ENCODE measurements around the gene CLDN18. TPM values are rescaled to one million over a fixed set of nuclear protein-coding genes. Genes with fewer than 3 reads are reported as not detected.

The CLDN18 gene
- total and polyA plus RNA-seq, 2 of the 8 experiments (the other 6 are each of a cell fraction or from before 2014, with no cell fraction given): not detected

- Histone ChIP-seq H3K14ac (ENCODE audit: insufficient read length) (no peak overlapping the region), H2AK5ac (ENCODE audit: low read depth, low read length) (no peak overlapping the region), H4K20me1 (replicated peaks in 1 of 2; ENCODE audit: control insufficient read depth in 1 of 2, insufficient read depth in 2 of 2, low read length in 2 of 2) (no peaks in the 10 kb centered on the region), H3K9me3 (ENCODE audit: insufficient read depth in 2 of 2, low read depth in 1 of 2, low read length in 1 of 2) (no peaks in the 10 kb centered on the region), H3K56ac (replicated peaks; ENCODE audit: insufficient read length, low read depth, low read length) (no peak overlapping the region), H3K27me3 (replicated peaks in 1 of 4; ENCODE audit: control insufficient read depth in 3 of 4, extremely low read depth in 1 of 4, insufficient read depth in 3 of 4, low read length in 3 of 4) (no peaks in the 10 kb centered on the region), H3K4me2 (ENCODE audit: insufficient read depth in 1 of 2, low read depth in 2 of 2, low read length in 2 of 2) (no peak overlapping the region), H2BK120ac (replicated peaks; ENCODE audit: low read depth, low read length) (no peak overlapping the region), H3K27ac (ENCODE audit: low read depth, low read length) (no peak overlapping the region), H2BK5ac (ENCODE audit: low read depth, low read length) (no peak overlapping the region), H3K9ac (replicated peaks in 1 of 4; ENCODE audit: extremely low read depth in 1 of 4, low read depth in 3 of 4, low read length in 3 of 4) (no peak overlapping the region), H3K4ac (replicated peaks; ENCODE audit: insufficient read length, low read depth, low read length) (no peak overlapping the region), H3K36me3 (ENCODE audit: control insufficient read depth in 2 of 4, insufficient read depth in 4 of 4, low read length in 3 of 4) (no peaks in the 10 kb centered on the region), H2AFZ (ENCODE audit: low read length) (no peak overlapping the region), H3K79me1 (ENCODE audit: low read depth, low read length) (no peaks in the 10 kb centered on the region), H4K8ac (ENCODE audit: extremely low read depth, insufficient read depth, low read length) (no peak overlapping the region), H3K18ac (ENCODE audit: extremely low read depth, low read length) (no peak overlapping the region), H2BK15ac (ENCODE audit: low read length) (no peak overlapping the region), H3K23ac (ENCODE audit: insufficient read length) (no peak overlapping the region), H3K23me2 (ENCODE audit: low read depth, low read length) (no peaks in the 10 kb centered on the region), H4K5ac (ENCODE audit: insufficient read length, low read depth, low read length) (no peak overlapping the region), H2BK12ac (ENCODE audit: low read depth, low read length) (no peak overlapping the region), H3K4me1 (replicated peaks in 1 of 4; ENCODE audit: control insufficient read depth in 3 of 4, insufficient read depth in 4 of 4, low read length in 3 of 4) (no peaks in the 10 kb centered on the region), H4K91ac (replicated peaks; ENCODE audit: insufficient read length, low read length) (no peak overlapping the region), H2BK20ac (ENCODE audit: low read length) (no peak overlapping the region), H3K79me2 (ENCODE audit: control insufficient read depth in 1 of 2, insufficient read depth in 2 of 2, low read length in 2 of 2) (no peaks in the 10 kb centered on the region), H3K4me3 (ENCODE audit: extremely low read depth in 1 of 4, insufficient read depth in 2 of 4, low read depth in 3 of 4, low read length in 4 of 4) (no peak overlapping the region)
- ChIA-PET CTCF (ENCODE audit: partially characterized antibody) (interaction anchor here (2.2 kb wide), 1 partner anchor 46 kb away, joined by 10 read pairs; no protein-coding TSS in a partner anchor), POLR2A (ENCODE audit: partially characterized antibody) (no interaction called here)
- FAIRE-seq: no peak
- DNase-seq (ENCODE audit: low read depth in 1 of 2, low spot score in 2 of 2): no peak
- TF ChIP-seq CHD1 (IDR thresholded peaks at IDR 0.05; ENCODE audit: low read depth, low read length): no peak
- no peak for TF ChIP-seq SAP30 (IDR thresholded peaks at IDR 0.05; ENCODE audit: insufficient read depth, insufficient replicate concordance, low read length)
- TF ChIP-seq EZH2 (IDR thresholded peaks at IDR 0.05; ENCODE audit: low read depth, low read length, severe bottlenecking): no peak
- TF ChIP-seq SP4 (IDR thresholded peaks at IDR 0.05; ENCODE audit: low read length): no peak
- no peak for TF ChIP-seq CHD2 (IDR thresholded peaks at IDR 0.05; ENCODE audit: low read length)
- TF ChIP-seq RNF2 (IDR thresholded peaks at IDR 0.05; ENCODE audit: borderline replicate concordance, low read depth, low read length, missing control alignments, poor library complexity, severe bottlenecking): no peak
- TF ChIP-seq ZNF274 (IDR thresholded peaks at IDR 0.05; ENCODE audit: borderline replicate concordance, extremely low read depth, low read length): no peak
- no peak for TF ChIP-seq BACH1 (IDR thresholded peaks at IDR 0.05; ENCODE audit: low read length)
- TF ChIP-seq RXRA (IDR thresholded peaks at IDR 0.05; ENCODE audit: insufficient read depth, low read depth, low read length): no peak
- no peak for TF ChIP-seq RBBP5 (IDR thresholded peaks at IDR 0.05; ENCODE audit: borderline replicate concordance, low read depth, low read length)
- TF ChIP-seq POLR2A (IDR thresholded peaks at IDR 0.05; ENCODE audit: control extremely low read depth in 1 of 2, low read depth in 2 of 2, low read length in 2 of 2): no peak
- TF ChIP-seq EP300 (IDR thresholded peaks at IDR 0.05; ENCODE audit: borderline replicate concordance in 1 of 2, low read depth in 2 of 2, low read length in 2 of 2): no peak
- no peak for TF ChIP-seq SIN3A (conservative IDR thresholded peaks at IDR 0.05 in 1 of 2, IDR thresholded peaks at IDR 0.05 in 1 of 2; ENCODE audit: low read depth in 1 of 2, low read length in 2 of 2)
- TF ChIP-seq MAFK (IDR thresholded peaks at IDR 0.05; ENCODE audit: low read depth, low read length): no peak
- no peak for TF ChIP-seq TEAD4 (IDR thresholded peaks at IDR 0.05; ENCODE audit: low read depth, low read length)
- TF ChIP-seq GABPA (IDR thresholded peaks at IDR 0.05; ENCODE audit: borderline replicate concordance, insufficient read depth, low read length): no peak
Measured at GRCh38 chr3:138005627-138006026, 4.3 kb upstream of the CLDN18 start.
